ENCODE results near the gene OXT.
"Not testable (repeated sequence)": the region's sequence is repeated elsewhere in the genome, so short reads cannot be mapped to it uniquely, and the experiment has no call there.

- TF ChIP-seq CTCF, EP300 (IDR thresholded peaks at IDR 0.05): not testable (repeated sequence)
Observed at GRCh38 chr20:3073251-3073643, 1.8 kb downstream of the OXT start.
